Skin epidermis (tissue), 12 donors: ENCODE measurements around the gene PIERCE2.
"Not testable (repeated sequence)": the region's sequence is repeated elsewhere in the genome, so short reads cannot be mapped to it uniquely, and the experiment has no call there.

Source experiments
- H3K27ac ChIP-seq, 21 experiments: fragments of 200-600 bp; sonication (generic) in 11 of 21; one replicate each; pipeline ENCODE4 v1.5.0; 2020; ENCODE audit warnings: mild to moderate bottlenecking in 3 of 21, inconsistent platforms in 2 of 21, moderate library complexity in 2 of 21
- H3K4me3 ChIP-seq, 7 experiments: fragments of 200-600 bp; sonication (generic) in 2 of 7; one replicate each; pipeline ENCODE4 v1.5.0; 2020; ENCODE audit warnings: inconsistent platforms in 2 of 7, mild to moderate bottlenecking in 2 of 7, moderate library complexity in 1 of 7

The PIERCE2 gene

GRCh38 chr15:55408012-55408928, at the start of gene PIERCE2, which contains the start of gene CCPG1:
PIERCE2 (plus strand) TSS chr15:55408495; CDS start chr15:55408769, 274 bp downstream.
CCPG1 (minus strand) TSS chr15:55408359; CDS start chr15:55389424, 18,935 bp downstream.
- Histone ChIP-seq H3K27ac (peak within 1 kb of the TSS; percentile 57 to 94 (median 91)), H3K4me3 (peak within 1 kb of the TSS; percentile 64 to 94 (median 84))

- H3K27ac ChIP-seq: peak overlapping the region in 4 of 21 experiments; percentile 3 to 56 (median 22)
- no peak overlapping the region for H3K4me3 ChIP-seq
These were observed 48.0 kb upstream of the PIERCE2 start for GRCh38 chr15:55360256-55360655.

DNA sequence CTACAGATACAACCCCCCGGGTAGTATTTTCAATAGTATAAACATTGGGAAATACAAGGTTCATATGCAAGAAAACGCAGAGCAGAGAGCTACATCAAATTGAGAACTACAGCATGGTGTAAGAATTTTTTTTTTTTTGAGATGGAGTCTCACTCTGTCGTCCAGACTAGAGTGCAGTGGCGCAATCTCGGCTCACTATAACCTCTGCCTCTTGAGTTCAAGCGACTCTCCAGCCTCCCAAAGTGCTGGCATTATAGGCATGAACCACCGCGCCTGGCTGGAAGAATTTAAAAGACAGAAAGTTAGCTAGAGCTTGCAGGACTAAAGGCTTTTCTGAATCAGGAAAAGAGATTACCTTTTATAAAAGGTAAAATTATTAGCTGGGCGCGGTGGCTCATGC, 47.2 kb upstream of the PIERCE2 start:
- H3K4me3 ChIP-seq: no peak overlapping the region

DNA sequence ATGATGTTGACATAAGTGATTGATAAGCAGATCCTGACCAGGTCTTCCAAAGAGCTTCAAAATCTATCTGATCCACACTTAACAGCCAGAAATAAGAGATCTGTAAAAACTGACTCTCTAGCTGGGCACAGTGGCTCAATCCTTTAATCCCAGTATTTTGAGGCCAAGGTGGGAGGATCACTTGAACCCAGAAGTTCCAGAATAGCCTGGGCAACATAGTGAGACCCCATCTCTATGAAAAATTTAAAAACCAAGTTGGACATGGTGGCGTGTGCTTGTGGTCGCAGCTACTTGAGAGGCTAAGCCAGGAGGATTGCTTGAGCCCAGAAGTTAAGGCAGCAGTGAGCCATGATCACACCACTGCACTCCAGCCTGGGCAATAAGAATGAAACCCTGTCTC, 45.7 kb upstream of the PIERCE2 start:
- H3K4me3 ChIP-seq: no peak overlapping the region
- no peak overlapping the region for H3K27ac ChIP-seq

More for the DNA sequence above, 47.2 kb upstream of the PIERCE2 start:
- H3K27ac ChIP-seq: no peak overlapping the region

- no peak overlapping the region for H3K4me3 ChIP-seq
- H3K27ac ChIP-seq: no peak overlapping the region
These were observed 41.3 kb upstream of the PIERCE2 start for GRCh38 chr15:55366981-55367380.

- peak overlapping the region in 2 of 21 experiments; percentile 3 to 55 for H3K27ac ChIP-seq
These were observed 35.4 kb upstream of the PIERCE2 start for GRCh38 chr15:55372701-55373440.

GRCh38 chr15:55379095-55379494, 29.2 kb upstream of the PIERCE2 start:
- Histone ChIP-seq H3K27ac (no peak overlapping the region), H3K4me3 (no peak overlapping the region)

More at GRCh38 chr15:55372701-55373440, 35.4 kb upstream of the PIERCE2 start:
- no peak overlapping the region for H3K4me3 ChIP-seq

GRCh38 chr15:55381595-55381994, 26.7 kb upstream of the PIERCE2 start:
- Histone ChIP-seq H3K27ac (no peak overlapping the region), H3K4me3 (no peak overlapping the region)

DNA sequence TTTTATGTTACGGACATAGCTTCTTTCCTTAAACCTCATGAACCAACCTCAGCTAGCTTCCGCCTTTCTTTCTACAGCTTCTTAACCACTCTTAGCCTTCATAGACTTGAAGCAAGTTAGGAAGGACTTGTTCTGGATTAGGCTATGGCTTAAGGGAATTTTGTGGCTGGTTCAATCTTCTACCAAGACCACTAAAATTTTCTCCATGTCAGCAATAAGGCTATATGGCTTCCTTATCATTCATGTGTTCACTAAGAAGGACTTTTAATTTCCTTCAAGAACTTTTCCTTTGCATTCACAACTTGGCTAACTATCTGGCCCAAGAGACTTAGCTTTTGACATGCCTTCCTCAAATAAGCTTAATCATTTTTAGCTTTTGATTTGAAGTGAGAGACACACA, 24.6 kb upstream of the PIERCE2 start:
- H3K4me3 ChIP-seq: no peak overlapping the region
- no peak overlapping the region for H3K27ac ChIP-seq

- Histone ChIP-seq H3K27ac (no peak overlapping the region), H3K4me3 (no peak overlapping the region)
These were observed 21.3 kb upstream of the PIERCE2 start for GRCh38 chr15:55387027-55387426.

DNA sequence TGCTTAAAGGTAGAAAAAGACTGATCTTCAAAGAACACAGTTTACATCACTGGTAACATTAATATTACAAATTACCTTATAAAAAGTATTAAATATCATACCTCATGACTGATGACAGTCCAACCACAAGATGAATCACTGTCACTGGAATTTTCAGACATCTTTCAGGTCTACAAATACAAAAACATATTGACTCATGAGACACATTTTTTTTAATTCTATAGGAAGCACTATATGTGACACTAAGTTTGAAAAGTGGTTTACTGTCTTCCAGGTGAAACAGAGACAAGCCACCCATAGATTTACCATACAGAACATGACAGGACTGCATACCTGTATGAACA, 19.1 kb upstream of the PIERCE2 start:
- no peak overlapping the region for H3K4me3 ChIP-seq
- no peak overlapping the region for H3K27ac ChIP-seq

DNA sequence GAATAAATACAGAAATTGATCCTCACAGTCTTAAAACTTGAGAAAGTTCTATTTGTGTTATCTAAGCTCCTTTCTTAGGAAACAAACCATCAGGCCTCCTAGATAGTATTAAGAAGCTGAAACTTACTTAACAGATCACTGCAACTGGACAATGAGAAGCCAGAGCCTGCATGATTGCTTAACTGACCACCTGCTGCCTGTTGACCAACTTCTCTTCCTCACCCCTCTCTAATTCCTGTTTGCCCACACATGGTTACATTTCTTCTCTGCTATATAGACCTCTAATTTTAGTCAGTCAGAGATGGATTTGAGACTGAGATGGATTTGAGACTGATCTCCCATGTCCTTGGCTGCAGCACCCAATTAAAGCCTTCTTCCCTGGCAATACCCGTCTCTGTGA, 13.6 kb upstream of the PIERCE2 start:
- H3K27ac ChIP-seq: no peak overlapping the region
- H3K4me3 ChIP-seq: no peak overlapping the region

DNA sequence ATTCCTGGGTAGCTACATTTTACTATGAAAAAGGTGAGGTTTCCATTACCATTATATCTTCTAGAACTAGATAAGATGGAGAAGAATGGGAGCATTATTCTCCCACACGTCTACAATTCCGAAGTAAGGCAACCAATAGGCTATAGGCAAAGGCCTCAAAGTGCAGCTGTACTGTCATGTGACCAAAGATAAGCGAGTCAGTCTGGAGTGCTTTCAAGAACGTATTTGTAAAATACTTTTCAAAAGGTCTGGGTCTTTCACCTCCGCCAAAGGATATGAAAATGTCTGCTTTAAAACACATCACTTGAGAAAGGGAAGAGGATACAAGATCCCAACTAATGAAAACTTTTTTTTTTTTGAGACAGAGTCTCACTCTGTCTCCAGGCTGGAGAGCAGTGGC, 10.1 kb upstream of the PIERCE2 start:
- no peak overlapping the region for H3K27ac ChIP-seq
- H3K4me3 ChIP-seq: no peak overlapping the region

GRCh38 chr15:55400050-55400449, 8.2 kb upstream of the PIERCE2 start:
- not testable (repeated sequence) for H3K27ac ChIP-seq, H3K4me3 ChIP-seq

DNA sequence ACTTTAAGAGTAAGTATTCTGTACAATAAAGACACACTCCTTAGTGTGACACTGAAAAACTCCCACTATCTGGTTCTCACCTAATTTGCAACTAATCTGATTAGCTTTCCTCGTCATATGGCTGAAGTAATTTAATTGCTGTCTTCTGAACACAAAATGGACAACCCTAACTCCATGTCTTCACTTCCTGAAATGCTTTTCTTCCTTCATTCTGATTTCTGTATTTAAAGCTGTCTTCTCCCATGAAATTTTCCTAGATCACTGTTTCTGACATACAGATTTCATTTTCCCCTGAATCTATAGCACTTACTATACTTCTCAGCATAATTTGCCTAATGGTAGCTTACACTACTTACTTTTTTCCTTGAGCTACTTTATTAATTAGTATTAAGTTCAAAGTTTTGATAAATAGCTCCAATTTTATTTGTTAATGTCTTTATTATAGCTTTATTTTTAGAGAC, 6.5 kb upstream of the PIERCE2 start:
- H3K27ac ChIP-seq: no peak overlapping the region
- H3K4me3 ChIP-seq: no peak overlapping the region

DNA sequence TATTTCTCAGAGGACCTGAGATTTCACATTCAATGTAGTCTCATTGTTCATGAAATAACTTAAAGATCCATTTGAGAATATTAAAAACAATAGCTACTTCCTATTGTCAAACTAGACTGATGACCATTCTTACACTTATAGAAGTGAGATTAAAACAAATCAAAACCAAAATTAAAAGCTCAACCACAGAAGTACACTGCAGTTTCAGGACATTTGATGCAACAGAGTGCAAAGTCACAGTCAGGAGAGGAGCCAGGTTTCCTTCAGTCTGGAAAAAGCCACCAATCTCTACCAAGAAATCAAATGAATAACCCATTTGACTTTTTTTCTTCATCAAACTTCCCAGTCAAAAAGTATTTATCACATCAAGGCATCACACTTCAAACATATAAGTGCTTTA, 5.6 kb upstream of the PIERCE2 start:
- peak overlapping the region in 2 of 21 experiments; percentile 1 to 14 for H3K27ac ChIP-seq
- no peak overlapping the region for H3K4me3 ChIP-seq

DNA sequence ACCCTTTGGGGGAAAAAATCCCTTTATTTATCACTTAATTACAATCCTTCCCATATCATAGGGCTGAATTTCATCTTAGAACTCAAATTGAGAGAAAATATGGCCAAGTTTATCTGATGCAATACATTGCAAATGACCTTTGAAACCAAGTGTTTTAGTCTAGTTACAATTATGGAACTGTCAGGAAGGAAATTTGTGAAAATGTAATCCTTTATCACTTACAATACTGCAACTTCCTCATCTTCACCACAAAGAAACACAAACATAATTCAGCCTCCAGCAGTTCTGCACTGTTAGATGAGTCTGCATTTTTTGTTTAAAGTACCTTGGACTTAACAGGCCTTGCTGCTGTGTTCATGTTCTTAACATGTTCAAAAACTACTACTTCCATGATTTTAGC, 4.8 kb upstream of the PIERCE2 start:
- H3K27ac ChIP-seq: peak overlapping the region in 7 of 21 experiments; percentile 1 to 54 (median 18)
- H3K4me3 ChIP-seq: no peak overlapping the region

DNA sequence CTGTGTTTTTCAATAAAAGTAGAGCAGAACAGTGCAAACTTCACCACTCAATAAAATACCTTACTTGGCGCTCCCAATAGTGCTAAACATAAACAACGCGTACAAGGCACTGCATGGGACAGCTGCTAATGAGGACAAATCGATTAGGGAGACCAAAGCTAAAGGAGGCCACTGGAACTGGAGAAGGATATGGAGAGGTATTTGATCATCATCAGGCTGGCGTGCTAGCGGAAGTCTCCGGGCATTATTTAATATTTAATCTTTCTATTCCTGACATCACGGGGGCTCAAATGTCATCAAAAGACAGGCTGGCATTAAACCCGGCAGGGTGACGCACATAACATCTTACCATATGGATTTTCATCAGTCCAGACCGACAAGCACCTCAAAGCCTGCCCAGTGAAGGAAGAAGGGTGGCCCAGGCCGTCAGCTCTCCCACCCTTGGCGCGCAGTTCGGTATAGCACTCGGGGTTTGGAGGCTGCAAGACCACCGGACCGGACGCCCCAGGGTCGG, 740 bp upstream of the PIERCE2 start:
- H3K27ac ChIP-seq: peak overlapping the region; percentile 57 to 94 (median 91)

DNA sequence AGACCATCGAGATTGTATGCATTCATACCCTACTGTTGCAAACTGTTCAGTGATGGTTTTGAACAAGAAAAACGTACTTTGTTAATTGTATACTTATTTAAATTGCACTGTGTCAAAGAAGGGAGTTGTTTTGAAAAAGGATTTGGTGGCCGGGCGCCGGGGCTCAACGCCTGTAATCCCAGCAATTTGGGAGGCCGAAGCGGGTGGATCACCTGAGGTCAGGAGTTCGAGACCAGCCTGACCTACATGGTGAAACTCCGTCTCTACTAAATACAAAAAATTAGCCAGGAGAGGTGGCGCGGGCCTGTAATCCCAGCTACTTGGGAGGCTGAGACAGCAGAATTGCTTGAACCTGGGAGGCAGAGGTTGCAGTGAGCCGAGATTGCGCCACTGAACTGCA, 681 bp downstream of the PIERCE2 start:
- peak overlapping the region in 18 of 21 experiments; percentile 43 to 94 (median 91) for H3K27ac ChIP-seq
- H3K4me3 ChIP-seq: peak overlapping the region; percentile 64 to 94 (median 84)

More for the DNA sequence above, 740 bp upstream of the PIERCE2 start:
- peak overlapping the region; percentile 64 to 94 (median 84) for H3K4me3 ChIP-seq

- not testable (repeated sequence) for H3K27ac ChIP-seq, H3K4me3 ChIP-seq
These were observed 9.4 kb downstream of the PIERCE2 start for GRCh38 chr15:55417678-55418077.
